ENCODE measurements around the gene ODAPH. TPM values are rescaled to one million over a fixed set of nuclear protein-coding genes. Genes with fewer than 3 reads are reported as not detected.
A peak's percentile ranks its signal among the peaks of the same experiment; 100 is the strongest.

Gene ODAPH
- polyA plus RNA-seq, 1 of the 3 experiments (the other 2 are of a cell fraction): 0.03 TPM

GRCh38 chr4:75511841-75512240 lies 44.0 kb upstream of the ODAPH start:
- no peak for DNase-seq
- no peak overlapping the region for H3K9ac ChIP-seq
- H3F3A ChIP-seq (replicated peaks; ENCODE audit: insufficient read depth): no peaks in the 10 kb centered on the region
- no peak overlapping the region for H3K27ac ChIP-seq (ENCODE audit: low read depth in 2 of 2, low read length in 1 of 2)
- peak overlapping the region; percentile 87 for H3K4me2 ChIP-seq
- TF ChIP-seq, protein P1, sequence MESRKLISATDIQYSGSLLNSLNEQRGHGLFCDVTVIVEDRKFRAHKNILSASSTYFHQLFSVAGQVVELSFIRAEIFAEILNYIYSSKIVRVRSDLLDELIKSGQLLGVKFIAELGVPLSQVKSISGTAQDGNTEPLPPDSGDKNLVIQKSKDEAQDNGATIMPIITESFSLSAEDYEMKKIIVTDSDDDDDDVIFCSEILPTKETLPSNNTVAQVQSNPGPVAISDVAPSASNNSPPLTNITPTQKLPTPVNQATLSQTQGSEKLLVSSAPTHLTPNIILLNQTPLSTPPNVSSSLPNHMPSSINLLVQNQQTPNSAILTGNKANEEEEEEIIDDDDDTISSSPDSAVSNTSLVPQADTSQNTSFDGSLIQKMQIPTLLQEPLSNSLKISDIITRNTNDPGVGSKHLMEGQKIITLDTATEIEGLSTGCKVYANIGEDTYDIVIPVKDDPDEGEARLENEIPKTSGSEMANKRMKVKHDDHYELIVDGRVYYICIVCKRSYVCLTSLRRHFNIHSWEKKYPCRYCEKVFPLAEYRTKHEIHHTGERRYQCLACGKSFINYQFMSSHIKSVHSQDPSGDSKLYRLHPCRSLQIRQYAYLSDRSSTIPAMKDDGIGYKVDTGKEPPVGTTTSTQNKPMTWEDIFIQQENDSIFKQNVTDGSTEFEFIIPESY (IDR thresholded peaks at IDR 0.05; ENCODE audit: borderline replicate concordance, low read depth): no peak
- TF ChIP-seq NFIC (IDR thresholded peaks at IDR 0.05; ENCODE audit: borderline replicate concordance) (no peak), USF2 (IDR thresholded peaks at IDR 0.05; ENCODE audit: borderline replicate concordance, low read depth, low read length) (no peak), RAD21 (IDR thresholded peaks at IDR 0.05; ENCODE audit: low read length) (no peak), FOXM1 (IDR thresholded peaks at IDR 0.05; ENCODE audit: low read depth) (no peak), REST (IDR thresholded peaks at IDR 0.05; ENCODE audit: low read depth, low read length) (no peak), TEAD4 (IDR thresholded peaks at IDR 0.05; ENCODE audit: borderline replicate concordance, insufficient read depth) (no peak), CHD2 (IDR thresholded peaks at IDR 0.05; ENCODE audit: low read length, partially characterized antibody) (no peak), EP300 (IDR thresholded peaks at IDR 0.05; ENCODE audit: borderline replicate concordance in 1 of 2, low read depth in 1 of 2, low read length in 1 of 2) (no peak)
- H2AFZ ChIP-seq (ENCODE audit: low read depth): no peak overlapping the region
- peaks cover 0 to 7% of the 10 kb centered on the region in 2 experiments; a peak in 2 of 4 replicates for H3K4me1 ChIP-seq (ENCODE audit: control insufficient read depth in 1 of 2, insufficient read depth in 2 of 2, low read depth in 1 of 2, low read length in 1 of 2)
- ChIA-PET CTCF (no interaction called here), POLR2A (no interaction called here)
- H4K20me1 ChIP-seq (ENCODE audit: insufficient read depth): no peaks in the 10 kb centered on the region
- peaks cover 68% of the 10 kb centered on the region for H3K79me2 ChIP-seq (ENCODE audit: insufficient read depth)
- H3K36me3 ChIP-seq (replicated peaks in 1 of 2; ENCODE audit: control insufficient read depth in 1 of 2, insufficient read depth in 2 of 2, low read length in 1 of 2): peaks cover 24 to 33% of the 10 kb centered on the region in 2 experiments
- H3K27me3 ChIP-seq (ENCODE audit: insufficient read depth): no peaks in the 10 kb centered on the region
- H3K9me2 ChIP-seq: no peaks in the 10 kb centered on the region
- 98% methylated on average over 3 of the region's 3 CpGs for WGBS (ENCODE audit: low lambda C conversion rate)
- no peaks in the 10 kb centered on the region for H3K9me3 ChIP-seq
- H3K4me3 ChIP-seq (ENCODE audit: low read depth in 2 of 2, low read length in 1 of 2): peak overlapping the region in 1 of 2 experiments; percentile 25; a peak in 1 of 4 replicates
